Activated CD4-positive, alpha-beta T cell treated with anti-CD3 and anti-CD28 coated beads for 1 hour (primary cell): ENCODE results near the gene ZMYM2.

Experiments used
- DNase-seq: peaks from one replicate; pipeline ENCODE4 v3.0.0-alpha.2; 2020

The ZMYM2 gene

DNA sequence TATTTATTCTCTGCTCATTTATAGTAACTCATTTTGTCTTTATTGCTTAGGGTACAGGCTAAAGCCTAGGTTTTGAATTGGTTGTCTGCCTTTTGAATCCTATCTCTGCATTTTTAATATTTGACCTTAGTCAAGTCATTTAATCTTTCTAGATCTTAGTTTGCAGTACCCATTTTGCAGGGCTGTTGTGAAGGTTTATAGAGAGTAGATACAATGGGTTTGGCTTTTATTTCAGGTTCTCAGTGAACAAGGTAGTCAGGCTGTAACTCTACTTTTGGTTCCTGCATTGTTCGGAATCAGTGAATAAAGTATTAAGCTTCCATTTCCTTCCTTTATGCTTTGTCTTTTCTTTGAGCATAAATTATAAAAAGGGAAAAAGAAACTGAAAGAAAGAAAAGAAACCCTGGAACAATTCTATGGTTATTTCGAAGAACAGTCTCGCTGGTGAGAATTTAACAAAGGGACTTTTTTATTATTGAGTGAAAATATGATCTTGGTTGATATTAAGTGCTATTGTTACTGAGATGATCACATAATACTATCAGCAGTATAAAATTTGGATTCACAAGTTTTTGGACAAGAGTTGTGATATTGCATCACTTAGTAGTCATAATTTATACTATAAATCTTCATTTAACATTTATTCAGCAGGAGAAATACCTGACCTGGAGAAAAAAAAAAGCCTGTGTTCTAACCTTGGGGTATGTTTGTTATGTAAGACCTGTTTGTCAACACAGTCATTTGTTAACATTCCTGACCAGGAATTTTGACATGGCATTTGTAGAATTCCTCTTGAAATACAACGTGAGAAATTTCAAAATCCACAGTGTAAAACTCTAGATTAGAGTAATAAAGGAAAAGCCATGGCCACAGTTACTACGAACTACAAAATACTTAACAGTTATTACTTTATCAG lies 91.3 kb downstream of the ZMYM2 start:
- DNase-seq, result no peak

DNA sequence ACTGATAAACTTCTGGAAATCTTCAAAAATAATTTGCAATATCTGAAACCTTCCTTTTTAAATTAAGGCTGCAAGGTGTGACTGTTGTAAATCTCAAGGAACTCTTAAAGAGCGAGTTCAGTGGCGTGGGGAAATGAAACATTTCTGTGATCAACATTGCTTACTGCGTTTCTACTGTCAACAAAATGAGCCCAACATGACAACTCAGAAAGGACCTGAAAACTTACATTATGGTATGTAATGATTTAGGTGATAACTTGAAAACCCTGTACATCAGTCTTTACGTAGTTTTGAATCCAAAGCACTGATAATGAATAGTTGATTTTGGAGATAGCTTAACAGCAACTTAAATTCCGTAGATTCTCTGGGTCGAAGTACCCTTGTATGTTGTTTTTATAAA lies 92.8 kb downstream of the ZMYM2 start:
- DNase-seq, result no peak

DNA sequence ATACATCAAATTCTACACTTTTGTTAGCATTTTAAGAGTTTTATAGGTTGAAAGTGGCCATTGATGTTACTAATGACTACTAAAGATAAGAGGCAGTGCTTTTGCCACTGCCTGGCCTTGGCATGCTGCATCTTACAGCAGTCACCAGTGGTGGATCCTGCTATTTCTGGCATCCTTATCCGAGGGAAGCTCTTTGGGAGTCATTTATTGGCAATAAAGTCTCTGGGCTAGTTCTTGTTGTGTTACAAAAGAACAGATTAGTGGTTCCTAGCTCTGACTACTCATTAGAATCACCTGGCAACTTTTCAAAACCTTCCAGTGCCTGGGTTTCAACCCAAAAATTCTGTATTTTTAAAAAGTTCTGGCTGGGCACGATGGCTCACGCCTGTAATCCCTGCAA lies 94.5 kb downstream of the ZMYM2 start:
- DNase-seq, result no peak

DNA sequence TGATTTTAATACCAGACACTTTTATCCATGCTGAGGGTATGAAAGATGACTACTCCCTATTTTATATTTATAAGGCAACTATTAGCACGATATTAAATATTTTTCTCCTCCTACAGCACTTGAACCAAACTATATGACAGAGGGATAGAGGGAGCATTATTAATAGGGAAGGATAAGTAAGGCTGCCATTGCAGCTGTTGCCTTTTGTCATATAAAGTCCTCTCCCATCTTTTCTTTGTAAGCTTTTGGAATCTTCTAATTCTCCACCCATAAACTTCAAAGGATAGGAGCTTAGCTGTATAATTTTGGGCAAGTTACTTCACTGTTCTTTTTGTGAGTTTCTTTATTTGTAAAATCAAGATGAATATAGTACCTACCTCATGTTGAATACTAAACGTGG lies 95.4 kb downstream of the ZMYM2 start:
- DNase-seq, result no peak

DNA sequence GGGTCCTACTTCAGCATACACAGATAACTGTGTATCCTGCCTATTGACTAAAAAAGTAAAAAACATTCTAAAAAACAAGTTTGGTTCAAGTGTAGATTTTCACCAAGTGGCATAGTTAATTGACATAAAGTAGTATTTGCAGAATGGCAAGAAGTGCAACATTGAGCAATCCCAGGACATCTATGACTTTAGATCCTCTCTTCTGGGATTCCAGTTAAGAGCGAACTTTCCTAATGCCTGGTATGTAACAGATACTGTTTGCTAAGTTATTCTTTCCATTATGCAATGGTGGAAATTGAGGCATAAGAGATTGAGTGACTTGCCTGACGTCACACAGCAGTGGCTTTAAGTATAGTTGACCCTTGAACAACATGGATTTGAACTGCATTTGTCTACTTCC lies 96.1 kb downstream of the ZMYM2 start:
- no peak for DNase-seq

DNA sequence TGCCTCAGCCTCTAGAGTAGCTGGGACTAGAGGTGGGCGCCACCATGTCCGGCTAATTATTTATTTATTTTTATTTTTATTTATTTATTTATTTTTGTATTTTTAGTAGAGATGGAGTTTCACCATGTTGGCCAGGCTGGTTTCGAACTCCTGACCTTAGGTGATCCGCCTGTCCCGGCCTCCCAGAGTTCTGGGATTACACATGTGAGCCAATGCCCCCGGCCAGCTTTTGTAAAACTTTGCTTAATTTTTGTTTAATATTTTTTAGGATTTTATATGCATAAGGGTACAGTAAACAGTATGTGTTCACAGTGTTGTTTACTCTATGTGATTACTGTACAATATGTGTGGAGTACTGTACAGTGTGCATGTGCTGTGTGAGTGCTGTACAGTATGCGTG lies 98.7 kb downstream of the ZMYM2 start:
- no peak for DNase-seq

DNA sequence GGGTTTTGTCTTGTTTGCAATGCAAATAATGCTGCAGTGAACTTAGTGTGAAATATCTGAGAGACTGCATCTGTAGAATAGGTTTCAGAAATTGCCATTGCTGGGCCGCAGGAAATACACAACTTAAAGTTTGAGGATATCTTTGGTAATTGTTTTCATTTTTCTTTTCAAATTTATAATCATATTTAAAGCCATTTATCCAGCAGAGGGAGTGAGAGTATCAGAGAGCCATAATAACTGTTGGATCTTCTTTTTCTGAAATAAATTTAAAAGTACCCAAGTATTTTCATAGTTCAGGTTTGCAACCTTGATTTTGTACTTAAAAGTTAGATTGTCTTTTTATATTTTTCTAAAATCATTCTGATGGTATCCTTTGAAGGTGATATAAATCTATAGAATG lies 99.4 kb downstream of the ZMYM2 start:
- DNase-seq, result no peak

DNA sequence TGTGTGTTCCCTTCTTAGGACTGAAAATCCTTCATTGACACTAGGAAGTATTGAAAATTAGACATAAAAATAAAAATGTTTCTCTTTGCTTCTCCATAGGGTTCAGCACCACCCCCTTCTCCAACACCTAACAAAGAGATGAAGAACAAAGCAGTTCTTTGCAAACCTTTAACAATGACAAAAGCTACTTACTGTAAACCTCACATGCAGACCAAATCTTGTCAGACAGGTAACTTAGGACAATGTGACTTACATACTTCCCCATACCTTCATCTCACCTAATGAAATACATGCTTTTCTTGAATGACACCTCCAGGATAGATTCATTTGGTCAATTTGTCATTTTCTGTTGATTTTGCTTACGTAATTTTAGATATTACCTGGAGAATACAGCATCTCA lies 99.9 kb downstream of the ZMYM2 start:
- no peak for DNase-seq

DNA sequence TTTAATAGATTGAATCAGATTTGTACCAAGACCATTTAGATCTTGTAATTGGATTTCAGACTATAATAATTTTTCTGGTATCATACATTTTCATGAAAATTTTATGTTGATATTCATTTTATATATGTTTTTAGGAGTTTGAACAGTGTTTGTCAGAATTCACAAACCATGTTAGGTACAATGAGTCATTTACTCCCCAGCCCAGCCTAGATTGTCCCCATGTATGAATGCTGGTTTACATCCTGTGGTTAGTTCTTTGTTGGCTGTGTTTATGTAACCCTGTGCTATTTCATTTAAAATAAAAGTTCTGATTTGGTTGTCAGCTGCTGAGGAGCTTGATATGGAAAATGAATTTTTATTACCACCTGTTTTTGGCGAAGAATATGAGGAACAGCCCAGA lies 105.6 kb downstream of the ZMYM2 start:
- DNase-seq, result no peak

DNA sequence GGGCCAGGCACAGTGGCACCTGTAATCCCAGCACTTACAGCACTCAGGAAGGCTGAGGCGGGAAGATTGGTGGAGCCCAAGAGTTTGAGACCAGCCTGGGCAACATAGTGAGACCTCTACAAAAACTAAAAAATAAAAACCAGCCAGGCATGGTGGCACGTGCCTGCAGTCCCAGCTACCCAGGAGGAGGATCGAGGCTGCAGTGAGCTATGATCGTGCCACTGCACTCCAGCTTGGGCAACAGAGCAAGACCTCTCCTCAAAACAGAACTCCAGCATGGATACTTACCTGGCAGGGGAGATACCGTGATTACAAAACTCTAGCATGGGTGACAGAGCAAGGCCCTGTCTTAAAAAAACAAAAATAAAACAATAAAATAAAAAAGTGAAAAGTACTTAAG lies 107.0 kb downstream of the ZMYM2 start:
- DNase-seq, result no peak

DNA sequence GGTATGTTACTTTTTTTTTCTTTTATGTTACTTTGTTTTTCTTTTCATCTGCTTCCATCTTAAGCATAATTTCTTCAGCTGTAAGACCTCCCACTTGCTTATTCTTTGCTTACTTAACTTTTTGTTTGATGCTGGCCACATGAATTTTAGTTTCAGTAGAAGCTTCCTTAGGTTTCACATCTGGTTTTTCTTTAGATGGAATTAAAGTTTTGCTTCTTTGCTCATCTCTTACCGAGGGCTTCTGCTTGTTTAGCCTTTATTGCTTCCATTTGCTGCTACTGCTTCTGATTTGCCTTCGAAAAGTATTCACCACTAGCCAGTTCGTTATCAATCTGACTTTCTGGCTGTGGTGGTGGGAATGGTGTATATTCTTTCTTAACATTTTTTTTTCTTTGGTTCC lies 111.4 kb downstream of the ZMYM2 start:
- DNase-seq, result no peak

DNA sequence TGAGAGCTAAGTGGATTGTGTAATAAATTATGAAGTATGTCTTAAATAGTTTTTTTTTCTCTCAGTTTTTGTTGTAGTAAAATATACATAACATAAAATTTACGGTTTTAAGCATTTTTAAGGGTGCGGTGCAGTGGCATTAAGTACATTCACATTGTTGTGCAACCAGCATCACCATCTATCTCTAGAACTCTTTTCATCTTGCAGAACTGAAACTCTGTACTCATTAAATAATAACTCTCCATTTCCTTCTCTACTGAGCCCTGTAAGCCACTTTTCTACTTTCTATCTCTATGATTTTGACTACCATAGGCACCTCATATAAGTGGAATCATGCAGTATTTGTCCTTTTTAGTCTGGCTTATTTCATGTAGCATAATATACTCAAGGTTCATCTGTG lies 115.2 kb downstream of the ZMYM2 start:
- no peak for DNase-seq

DNA sequence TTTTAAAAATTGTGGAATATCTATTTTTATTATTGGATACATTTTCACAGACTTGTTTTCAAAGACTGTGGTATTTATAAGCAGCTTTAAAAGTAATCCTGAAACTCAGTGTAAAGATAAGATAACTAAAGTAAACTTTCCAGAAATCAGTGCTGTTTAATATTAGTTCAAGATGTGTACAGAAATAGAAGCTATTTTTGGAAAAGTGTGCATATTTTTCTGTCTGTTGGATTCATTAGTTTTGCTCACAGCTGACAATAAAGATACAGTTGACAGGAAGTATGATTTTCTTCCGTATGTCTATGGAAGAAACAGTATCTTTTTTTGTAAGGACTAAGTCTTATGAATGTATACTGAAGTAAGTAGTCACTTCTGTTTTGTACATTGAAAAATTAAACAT lies 116.4 kb downstream of the ZMYM2 start:
- DNase-seq, result no peak

DNA sequence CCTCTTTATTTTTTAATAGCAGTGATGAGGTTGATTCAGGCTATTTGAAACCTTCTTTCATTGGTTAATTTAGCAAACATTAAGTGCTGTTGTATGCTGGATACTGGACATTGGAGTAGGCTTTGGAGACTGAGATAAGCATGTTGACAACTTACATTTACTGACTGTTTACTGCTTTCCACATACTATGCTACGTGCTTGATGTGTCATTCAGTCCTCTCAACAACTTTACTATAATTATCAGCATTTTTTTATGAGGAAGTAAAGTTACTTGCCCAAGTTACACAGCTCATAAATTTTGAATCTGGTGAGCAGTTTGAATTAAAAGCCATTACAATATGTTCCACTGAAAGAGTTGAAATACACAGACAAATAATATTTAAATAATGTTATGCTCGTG lies 118.6 kb downstream of the ZMYM2 start:
- no peak for DNase-seq

DNA sequence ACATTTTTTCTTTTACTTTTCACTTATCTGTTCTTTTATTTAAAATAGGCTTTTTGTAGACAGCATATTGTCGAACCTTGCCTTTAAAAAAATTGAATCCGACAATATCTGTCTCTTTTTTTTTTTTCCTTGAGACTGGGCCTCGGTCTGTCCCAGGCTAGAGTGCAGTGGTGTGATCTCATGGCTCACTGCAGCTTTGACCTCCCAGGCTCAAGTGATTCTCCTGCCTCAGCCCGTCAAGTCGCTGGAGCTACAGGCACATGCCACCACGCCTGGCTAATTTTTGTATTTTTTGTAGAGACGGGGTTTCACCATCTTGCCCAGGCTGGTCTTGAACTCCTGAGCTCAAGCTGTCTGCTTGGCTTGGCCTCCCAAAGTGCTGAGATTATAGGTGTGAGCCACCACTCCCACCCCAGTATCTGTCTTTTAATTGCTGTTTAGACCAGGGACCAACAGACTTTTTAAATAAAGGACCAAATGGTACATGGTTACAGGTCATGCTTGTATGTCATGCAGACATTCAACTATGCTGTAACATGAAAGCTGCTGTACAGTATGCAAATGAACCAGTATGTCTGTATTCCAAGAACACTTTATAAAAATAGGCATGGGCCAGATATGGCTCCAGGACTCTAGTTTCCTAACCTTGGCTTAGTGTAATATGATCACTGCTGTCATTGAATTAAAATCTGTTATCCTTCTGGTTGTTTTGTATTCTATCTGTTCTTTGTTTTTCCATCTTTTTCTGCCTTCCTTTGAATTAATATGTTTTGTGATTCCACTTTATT lies 122.0 kb downstream of the ZMYM2 start:
- DNase-seq, result no peak

DNA sequence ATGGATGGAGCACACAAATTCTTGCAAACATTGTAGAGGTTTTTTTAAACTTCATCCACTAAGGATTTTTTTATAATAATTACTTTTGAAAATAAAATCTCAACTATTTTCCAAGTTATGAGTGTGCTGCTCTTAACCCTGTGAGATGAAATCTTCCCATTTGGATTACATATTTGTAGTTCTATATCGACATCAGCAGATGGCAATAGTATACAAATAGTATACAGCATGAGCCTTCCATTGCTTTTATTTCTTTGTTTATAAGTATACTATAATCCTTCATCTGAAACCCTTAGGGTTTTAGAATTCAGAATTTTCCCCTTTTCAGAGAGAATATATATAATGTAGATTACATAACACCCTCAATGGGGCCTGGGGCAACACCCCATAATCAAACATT lies 131.8 kb downstream of the ZMYM2 start:
- DNase-seq, result no peak

DNA sequence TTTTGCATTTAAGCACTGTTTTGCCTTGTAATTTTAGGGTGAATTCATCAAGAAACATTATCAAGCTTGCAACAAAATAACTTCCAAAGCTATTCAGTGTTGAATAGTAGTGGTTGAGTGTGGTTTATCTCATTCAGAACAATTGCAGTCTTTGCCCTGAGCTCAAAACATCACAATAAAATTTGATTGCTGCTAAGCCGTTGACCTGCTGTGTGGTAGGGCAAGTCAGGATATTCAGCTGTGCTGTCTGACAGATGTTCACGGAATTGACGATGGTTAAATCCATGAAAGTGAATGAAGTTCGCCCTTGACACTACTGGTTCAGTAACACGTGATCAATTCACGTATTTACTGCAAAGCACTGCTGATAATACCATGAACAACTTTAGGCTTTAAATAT lies 135.4 kb downstream of the ZMYM2 start:
- DNase-seq, result no peak

DNA sequence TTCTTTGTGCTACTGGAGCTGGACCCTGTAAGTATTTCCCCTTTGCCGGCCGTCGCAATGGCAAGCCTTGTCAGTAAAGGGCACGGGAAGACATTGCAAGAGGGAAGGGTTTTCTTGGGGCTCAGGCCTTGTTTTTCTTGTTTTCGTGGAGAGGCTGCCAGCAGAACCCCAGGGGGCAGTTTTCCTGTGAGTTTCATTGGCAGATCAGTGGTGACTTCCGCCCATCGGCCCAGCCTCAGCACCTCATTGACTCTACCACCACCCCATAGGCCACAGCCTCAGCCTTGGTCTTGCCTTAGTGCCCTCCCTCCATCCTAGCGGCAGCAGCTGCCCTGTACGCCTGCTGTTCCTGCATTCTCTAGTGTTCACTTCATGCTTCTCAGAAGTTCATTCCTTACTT lies 140.8 kb downstream of the ZMYM2 start:
- no peak for DNase-seq

DNA sequence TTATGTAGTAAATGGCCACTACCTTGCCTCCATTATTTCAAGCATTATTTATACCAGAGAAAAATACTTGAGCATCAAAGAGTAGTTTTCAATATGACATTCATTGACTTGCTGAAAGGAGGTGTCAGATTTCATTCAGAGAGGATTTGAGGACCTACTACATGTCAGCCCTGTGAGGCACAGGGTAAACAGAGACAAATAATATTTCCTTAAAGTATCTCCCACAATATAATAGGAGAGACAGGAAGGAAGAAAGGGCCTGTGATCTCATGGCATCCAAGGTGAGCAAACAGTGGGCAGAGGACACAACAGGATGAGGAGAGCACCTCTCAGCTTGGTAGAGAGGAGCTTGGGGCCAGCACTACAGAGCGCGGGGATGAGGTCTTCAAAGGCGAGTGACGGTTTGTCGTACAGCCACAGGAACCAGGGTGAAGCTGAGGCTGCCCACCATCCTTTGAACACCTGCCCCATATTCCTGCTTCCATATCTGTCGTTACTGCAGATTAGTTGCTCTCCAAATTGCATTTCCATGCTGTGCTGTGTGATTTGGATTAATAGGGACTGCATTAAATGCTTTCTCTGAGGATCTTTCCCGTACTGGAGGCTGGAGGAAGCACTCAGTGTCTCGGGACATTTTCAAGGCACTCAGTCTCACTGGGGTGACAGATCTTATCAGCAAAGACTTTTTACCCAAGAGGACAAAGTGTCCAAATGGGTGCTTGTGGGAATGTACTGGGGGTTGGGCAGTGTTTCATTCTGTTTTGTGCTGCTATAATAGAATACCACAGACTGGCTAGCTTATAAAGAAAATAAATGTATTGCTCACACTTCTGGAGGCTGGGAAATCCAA lies 143.2 kb downstream of the ZMYM2 start:
- no peak for DNase-seq

DNA sequence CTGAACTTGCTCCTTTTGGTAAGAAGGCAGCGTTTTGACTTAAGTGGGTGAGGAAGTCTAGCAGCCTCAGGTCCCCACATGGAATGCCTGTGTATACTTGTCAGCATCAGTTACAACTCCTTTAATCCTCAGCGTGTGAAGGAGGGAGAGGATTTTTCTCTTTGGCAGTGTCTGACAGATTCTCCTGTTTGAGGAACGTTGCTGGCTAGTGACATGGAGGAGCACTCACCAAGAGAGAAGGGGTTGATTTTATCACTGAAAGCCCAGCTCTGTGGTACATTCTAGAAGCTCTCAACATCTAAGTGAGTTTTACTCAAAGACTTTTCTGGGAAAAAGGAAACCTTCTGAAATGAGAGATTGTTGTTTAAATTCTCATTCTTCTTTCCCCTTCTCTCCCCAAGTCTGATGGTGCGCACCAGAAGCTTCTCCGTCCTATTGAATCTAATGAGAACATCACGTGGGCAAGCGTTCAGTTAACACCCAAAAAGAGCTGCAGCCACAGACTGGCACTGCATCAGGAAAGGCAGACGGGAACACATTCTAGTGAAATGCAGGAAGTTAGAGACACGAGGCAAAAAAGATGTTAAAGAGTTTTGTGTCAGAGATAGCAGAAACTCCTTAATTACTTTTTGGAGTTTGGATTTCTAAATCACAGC lies 144.1 kb downstream of the ZMYM2 start:
- no peak for DNase-seq

DNA sequence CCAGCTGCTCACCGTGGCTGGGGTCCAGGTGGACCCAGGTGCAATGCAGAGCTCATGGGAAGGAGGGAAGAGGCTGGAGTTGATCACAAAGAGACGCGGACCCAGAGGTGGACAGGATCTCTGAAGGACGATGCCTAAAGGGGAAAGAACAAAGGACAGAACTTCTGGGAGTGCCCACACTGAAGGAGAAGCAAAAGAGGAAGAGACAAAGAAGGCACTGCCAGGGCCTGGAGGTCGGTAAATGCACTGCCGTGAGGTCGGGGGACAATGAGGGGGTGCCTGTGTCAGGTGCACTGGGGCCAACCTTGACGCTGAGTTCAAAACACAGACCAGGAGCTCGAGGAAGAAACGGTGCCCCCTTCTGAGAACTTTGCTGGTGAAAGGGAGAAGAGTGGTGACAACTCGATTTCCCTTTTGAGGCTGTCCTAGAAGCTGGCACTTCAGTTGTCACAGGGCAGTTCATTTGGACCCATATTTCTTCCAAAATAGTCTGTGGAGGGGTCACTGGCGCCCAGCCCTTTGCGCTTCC lies 146.7 kb downstream of the ZMYM2 start:
- DNase-seq, result no peak

DNA sequence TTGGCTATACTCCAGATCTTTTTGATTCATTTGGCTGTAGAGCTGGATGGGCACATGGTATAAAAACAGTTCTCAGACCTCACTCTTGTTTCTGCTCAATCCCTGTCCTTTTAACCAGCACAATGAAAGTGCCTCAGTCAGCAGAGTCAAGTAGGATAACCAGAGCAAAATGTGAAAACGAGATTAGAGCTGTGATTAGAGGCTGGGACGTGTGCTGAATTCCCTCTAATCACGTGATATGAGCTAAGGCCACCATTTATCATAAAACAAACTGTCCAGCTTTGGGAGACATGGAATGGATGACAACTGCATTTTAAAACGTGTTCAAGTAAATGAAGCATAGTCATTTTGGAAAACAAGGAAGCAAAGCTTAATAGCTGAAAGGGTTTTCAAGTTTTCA lies 148.2 kb downstream of the ZMYM2 start:
- no peak for DNase-seq

DNA sequence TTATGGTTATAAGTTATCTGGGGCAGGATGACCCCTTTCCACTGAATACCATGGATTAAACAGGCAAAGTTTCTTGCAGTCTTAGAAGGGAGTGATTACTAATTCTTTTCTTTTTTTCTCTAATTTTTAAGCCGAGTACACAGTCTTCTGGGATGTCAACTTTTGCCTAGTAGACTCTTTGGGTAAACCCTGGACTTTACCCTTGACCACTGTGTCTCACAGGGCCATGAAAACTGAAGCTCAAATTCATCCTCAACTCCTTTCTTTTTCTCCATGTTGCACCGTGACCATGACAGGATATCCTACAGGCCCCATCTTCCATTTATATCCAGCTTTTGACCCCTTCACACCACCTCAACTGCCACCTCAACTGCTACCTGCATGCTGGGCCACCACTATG lies 150.5 kb downstream of the ZMYM2 start:
- DNase-seq, result no peak
